GM12865 (cell line): ENCODE results near the gene MLANA.
"Not testable (repeated sequence)": the region's sequence is repeated elsewhere in the genome, so short reads cannot be mapped to it uniquely, and the experiment has no call there.

Source experiments
- DNase-seq: peaks from one replicate; pipeline ENCODE4 v3.0.0; 2010; ENCODE audit warnings: low read depth
- H3K4me3 ChIP-seq: 2 replicates; pipeline ENCODE4 v1.5.1; 2011; ENCODE audit warnings: mild to moderate bottlenecking, low read depth, low read length, control low read depth
- TF ChIP-seq, protein P1 (sequence below): IDR thresholded peaks from 2 replicates; pipeline ENCODE4 v1.5.1; 2011; ENCODE audit warnings: low read length, control low read depth, low read depth, inconsistent platforms; ENCODE audit not compliant: insufficient read depth; ENCODE audit errors: missing control alignments

The MLANA gene

DNA sequence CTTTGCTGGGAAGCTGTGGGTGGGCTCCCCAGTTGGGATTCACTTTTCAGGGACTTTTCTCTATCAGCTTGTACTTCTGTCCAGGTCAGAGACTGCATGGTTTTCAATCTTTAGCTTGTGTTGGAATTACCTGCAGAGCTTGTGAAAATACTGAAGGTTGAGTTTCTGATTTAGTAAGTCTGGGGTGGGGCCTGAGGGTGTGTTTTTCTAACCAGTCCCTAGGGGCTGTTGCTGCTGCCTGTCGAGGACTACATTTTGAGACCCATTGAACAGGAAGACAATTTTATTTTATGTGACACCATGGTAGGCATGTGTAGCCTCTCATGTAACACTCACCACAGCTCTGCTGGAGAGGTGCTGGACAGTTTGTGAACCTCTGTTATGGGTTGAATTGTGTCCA lies 14.7 kb upstream of the MLANA start:
- TF ChIP-seq, protein P1, sequence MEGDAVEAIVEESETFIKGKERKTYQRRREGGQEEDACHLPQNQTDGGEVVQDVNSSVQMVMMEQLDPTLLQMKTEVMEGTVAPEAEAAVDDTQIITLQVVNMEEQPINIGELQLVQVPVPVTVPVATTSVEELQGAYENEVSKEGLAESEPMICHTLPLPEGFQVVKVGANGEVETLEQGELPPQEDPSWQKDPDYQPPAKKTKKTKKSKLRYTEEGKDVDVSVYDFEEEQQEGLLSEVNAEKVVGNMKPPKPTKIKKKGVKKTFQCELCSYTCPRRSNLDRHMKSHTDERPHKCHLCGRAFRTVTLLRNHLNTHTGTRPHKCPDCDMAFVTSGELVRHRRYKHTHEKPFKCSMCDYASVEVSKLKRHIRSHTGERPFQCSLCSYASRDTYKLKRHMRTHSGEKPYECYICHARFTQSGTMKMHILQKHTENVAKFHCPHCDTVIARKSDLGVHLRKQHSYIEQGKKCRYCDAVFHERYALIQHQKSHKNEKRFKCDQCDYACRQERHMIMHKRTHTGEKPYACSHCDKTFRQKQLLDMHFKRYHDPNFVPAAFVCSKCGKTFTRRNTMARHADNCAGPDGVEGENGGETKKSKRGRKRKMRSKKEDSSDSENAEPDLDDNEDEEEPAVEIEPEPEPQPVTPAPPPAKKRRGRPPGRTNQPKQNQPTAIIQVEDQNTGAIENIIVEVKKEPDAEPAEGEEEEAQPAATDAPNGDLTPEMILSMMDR, result no peak
- DNase-seq, result peak; percentile 66
- no peak overlapping the region for H3K4me3 ChIP-seq

- no peak overlapping the region for H3K4me3 ChIP-seq
- no peak for DNase-seq
- TF ChIP-seq, protein P1, result no peak
These were observed 14.0 kb upstream of the MLANA start for GRCh38 chr9:5876711-5877110.

- no peak for DNase-seq
- TF ChIP-seq, protein P1, result no peak
- H3K4me3 ChIP-seq, result no peak overlapping the region
These were observed 11.1 kb upstream of the MLANA start for GRCh38 chr9:5879419-5880181.

GRCh38 chr9:5882244-5883012 lies 8.3 kb upstream of the MLANA start:
- not testable (repeated sequence) for H3K4me3 ChIP-seq, DNase-seq

DNA sequence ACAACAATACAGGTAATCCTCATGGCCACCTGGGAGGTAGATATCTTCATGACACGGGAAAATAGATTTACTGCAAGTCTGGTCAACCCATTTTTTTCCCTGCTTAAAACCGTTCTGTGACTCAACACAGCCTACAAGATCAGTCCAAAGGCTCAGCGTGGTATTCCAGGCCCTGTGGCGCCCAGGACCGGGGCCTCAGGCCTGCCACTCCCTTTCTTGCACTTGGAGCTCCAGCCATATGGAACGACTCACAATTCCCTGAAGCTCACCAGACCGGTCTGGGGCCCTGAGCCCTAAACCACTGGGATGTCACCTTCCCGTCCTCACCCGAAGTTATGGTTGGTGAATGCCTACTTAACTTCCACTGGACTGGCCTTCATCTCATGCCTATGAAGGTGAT lies 6.5 kb upstream of the MLANA start:
- DNase-seq, result no peak
- H3K4me3 ChIP-seq, result no peak overlapping the region
- TF ChIP-seq, protein P1, result no peak

DNA sequence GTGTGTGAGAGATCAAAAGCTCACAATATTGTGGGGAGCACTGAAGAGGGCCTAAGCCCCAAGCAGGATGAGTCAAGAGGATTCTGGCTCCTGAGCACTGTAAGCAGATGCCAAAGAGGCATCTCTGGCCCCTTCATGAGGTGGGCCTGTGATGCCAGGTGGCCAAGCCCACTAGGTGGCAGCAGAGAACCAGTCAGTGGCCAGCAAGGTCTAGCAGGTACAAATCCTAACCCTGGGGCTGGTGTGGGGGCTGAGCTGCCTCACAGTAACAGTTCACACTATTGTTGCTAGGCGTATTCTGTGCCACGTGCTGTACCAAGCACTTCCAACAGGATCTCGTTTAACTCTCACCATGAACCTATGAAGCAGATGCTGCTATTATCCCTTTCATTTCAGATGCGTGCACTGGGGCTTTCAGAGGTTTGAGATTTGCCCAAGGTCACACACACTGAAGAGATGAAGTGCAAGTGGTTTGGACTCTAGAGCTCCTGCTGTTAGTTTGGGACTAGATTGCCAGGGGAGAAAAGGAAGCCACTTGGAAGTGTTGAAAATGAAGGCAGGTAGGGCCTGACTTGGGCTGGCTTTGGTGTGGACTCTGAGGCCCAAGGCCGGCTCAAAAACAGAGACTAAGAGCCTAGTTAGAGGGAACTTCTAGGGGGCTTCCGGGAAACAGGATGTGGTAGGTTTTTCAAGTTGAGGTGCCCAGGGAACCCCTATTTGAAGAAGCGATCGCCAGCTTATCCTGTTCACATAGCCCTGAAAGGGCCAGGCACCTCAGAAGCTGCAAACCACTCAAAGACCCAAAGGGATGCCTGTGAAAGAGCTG lies 4.4 kb upstream of the MLANA start:
- DNase-seq, result peak; percentile 87
- no peak overlapping the region for H3K4me3 ChIP-seq
- TF ChIP-seq, protein P1, result peak; percentile 98
